ENCODE data around the gene KLHL35.

KLHL35 gene

GRCh38 chr11:75434886-75435570 is 2.0 kb upstream of the KLHL35 start:
- TF ChIP-seq CTCF (IDR thresholded peaks at IDR 0.05), result no peak
- no peak overlapping the region for H3K9ac ChIP-seq
- no peak overlapping the region for H2AFZ ChIP-seq
- H3K4me2 ChIP-seq (ENCODE audit: low read length), result no peak overlapping the region
- H3K4me1 ChIP-seq, result no peaks in the 10 kb centered on the region
- no peaks in the 10 kb centered on the region for H3K79me2 ChIP-seq
- no peak overlapping the region for H3K4me3 ChIP-seq (ENCODE audit: low read depth, low read length)
- no peaks in the 10 kb centered on the region for H3K36me3 ChIP-seq (ENCODE audit: control insufficient read depth, insufficient read depth, low read length)
- H3K27me3 ChIP-seq (ENCODE audit: control insufficient read depth, insufficient read depth, low read length), result no peaks in the 10 kb centered on the region
- H3K27ac ChIP-seq, result no peak overlapping the region
- H3K9me3 ChIP-seq (ENCODE audit: control insufficient read depth, low read length), result no peaks in the 10 kb centered on the region

- no peak overlapping the region for H3K9ac ChIP-seq
- no peak overlapping the region for H3K4me3 ChIP-seq (ENCODE audit: low read depth, low read length)
- no peaks in the 10 kb centered on the region for H3K27me3 ChIP-seq (ENCODE audit: control insufficient read depth, insufficient read depth, low read length)
- no peaks in the 10 kb centered on the region for H3K9me3 ChIP-seq (ENCODE audit: control insufficient read depth, low read length)
- no peak for TF ChIP-seq CTCF (IDR thresholded peaks at IDR 0.05)
- no peak overlapping the region for H3K4me2 ChIP-seq (ENCODE audit: low read length)
- H3K36me3 ChIP-seq (ENCODE audit: control insufficient read depth, insufficient read depth, low read length), result no peaks in the 10 kb centered on the region
- no peak overlapping the region for H3K27ac ChIP-seq
- no peak overlapping the region for H2AFZ ChIP-seq
- no peaks in the 10 kb centered on the region for H3K4me1 ChIP-seq
- no peaks in the 10 kb centered on the region for H3K79me2 ChIP-seq
Observed at GRCh38 chr11:75434051-75434450, 1.0 kb upstream of the KLHL35 start.

GRCh38 chr11:75433443-75433842 is 440 bp upstream of the KLHL35 start:
- Histone ChIP-seq H3K27me3 (ENCODE audit: control insufficient read depth, insufficient read depth, low read length) (no peaks in the 10 kb centered on the region), H3K36me3 (ENCODE audit: control insufficient read depth, insufficient read depth, low read length) (no peaks in the 10 kb centered on the region), H3K79me2 (no peaks in the 10 kb centered on the region), H3K4me1 (no peaks in the 10 kb centered on the region), H2AFZ (no peak overlapping the region), H3K4me2 (ENCODE audit: low read length) (no peak overlapping the region), H3K9ac (no peak overlapping the region), H3K9me3 (ENCODE audit: control insufficient read depth, low read length) (no peaks in the 10 kb centered on the region), H3K27ac (no peak overlapping the region), H3K4me3 (ENCODE audit: low read depth, low read length) (no peak overlapping the region)
- no peak for TF ChIP-seq CTCF (IDR thresholded peaks at IDR 0.05)

GRCh38 chr11:75431533-75432525 is 1.2 kb downstream of the KLHL35 start:
- Histone ChIP-seq H3K4me2 (ENCODE audit: low read length) (no peak overlapping the region), H3K36me3 (ENCODE audit: control insufficient read depth, insufficient read depth, low read length) (no peaks in the 10 kb centered on the region), H3K9ac (no peak overlapping the region), H3K9me3 (ENCODE audit: control insufficient read depth, low read length) (no peaks in the 10 kb centered on the region), H3K4me3 (ENCODE audit: low read depth, low read length) (no peak overlapping the region), H3K27ac (no peak overlapping the region), H2AFZ (no peak overlapping the region), H3K79me2 (no peaks in the 10 kb centered on the region), H3K4me1 (no peaks in the 10 kb centered on the region), H3K27me3 (ENCODE audit: control insufficient read depth, insufficient read depth, low read length) (no peaks in the 10 kb centered on the region)
- TF ChIP-seq CTCF (IDR thresholded peaks at IDR 0.05), result no peak
